Liver (tissue), 3 donors: ENCODE results near the gene CPA1.

ENCODE experiments used
- ATF3 ChIP-seq: IDR thresholded peaks from 2 replicates; pipeline ENCODE4 v1.6.1; 2016; ENCODE audit warnings: antibody characterized with exemption
- JUND ChIP-seq, 2 donors: IDR thresholded peaks; 2 replicates each; pipeline ENCODE4 v1.6.1; 2016; ENCODE audit warnings: antibody characterized with exemption in 2 of 2
- MAX ChIP-seq: IDR thresholded peaks from 2 replicates; pipeline ENCODE4 v1.6.1; 2016; ENCODE audit warnings: antibody characterized with exemption
- NR2F2 ChIP-seq: IDR thresholded peaks from 2 replicates; pipeline ENCODE4 v1.6.1; 2016; ENCODE audit warnings: antibody characterized with exemption
- RAD21 ChIP-seq, 2 donors: IDR thresholded peaks; 2 replicates each; pipeline ENCODE4 v1.6.1; 2016; ENCODE audit warnings: antibody characterized with exemption in 2 of 2, mild to moderate bottlenecking in 2 of 2
- SP1 ChIP-seq: IDR thresholded peaks from 2 replicates; pipeline ENCODE4 v1.6.1; 2018; ENCODE audit warnings: antibody characterized with exemption, mild to moderate bottlenecking
- TAF1 ChIP-seq: conservative IDR thresholded peaks from 2 replicates; pipeline ENCODE4 v1.6.1; 2016; ENCODE audit warnings: antibody characterized with exemption, mild to moderate bottlenecking
- YY1 ChIP-seq: IDR thresholded peaks from 2 replicates; pipeline ENCODE4 v1.6.1; 2016; ENCODE audit warnings: antibody characterized with exemption, mild to moderate bottlenecking
- TF ChIP-seq, protein P1 (sequence below): fragments of 150-350 bp; IDR thresholded peaks from 2 replicates; pipeline ENCODE4 v1.5.1; 2017; ENCODE audit warnings: improper control_type of control experiment, low read depth, low read length; ENCODE audit not compliant: missing input control
- TF ChIP-seq, protein P2 (sequence below): IDR thresholded peaks from 2 replicates; pipeline ENCODE4 v1.6.1; 2016; ENCODE audit warnings: antibody characterized with exemption, mild to moderate bottlenecking
- donor health status: healthy.
- donor health status: healthy.

GRCh38 chr7:130333832-130334231, 46.5 kb upstream of the CPA1 start:
- TF ChIP-seq, protein P1, sequence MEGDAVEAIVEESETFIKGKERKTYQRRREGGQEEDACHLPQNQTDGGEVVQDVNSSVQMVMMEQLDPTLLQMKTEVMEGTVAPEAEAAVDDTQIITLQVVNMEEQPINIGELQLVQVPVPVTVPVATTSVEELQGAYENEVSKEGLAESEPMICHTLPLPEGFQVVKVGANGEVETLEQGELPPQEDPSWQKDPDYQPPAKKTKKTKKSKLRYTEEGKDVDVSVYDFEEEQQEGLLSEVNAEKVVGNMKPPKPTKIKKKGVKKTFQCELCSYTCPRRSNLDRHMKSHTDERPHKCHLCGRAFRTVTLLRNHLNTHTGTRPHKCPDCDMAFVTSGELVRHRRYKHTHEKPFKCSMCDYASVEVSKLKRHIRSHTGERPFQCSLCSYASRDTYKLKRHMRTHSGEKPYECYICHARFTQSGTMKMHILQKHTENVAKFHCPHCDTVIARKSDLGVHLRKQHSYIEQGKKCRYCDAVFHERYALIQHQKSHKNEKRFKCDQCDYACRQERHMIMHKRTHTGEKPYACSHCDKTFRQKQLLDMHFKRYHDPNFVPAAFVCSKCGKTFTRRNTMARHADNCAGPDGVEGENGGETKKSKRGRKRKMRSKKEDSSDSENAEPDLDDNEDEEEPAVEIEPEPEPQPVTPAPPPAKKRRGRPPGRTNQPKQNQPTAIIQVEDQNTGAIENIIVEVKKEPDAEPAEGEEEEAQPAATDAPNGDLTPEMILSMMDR: no peak
- TF ChIP-seq MAX: no peak
- TF ChIP-seq NR2F2: no peak
- TF ChIP-seq YY1: no peak
- TF ChIP-seq ATF3: no peak
- no peak for TF ChIP-seq JUND (IDR thresholded peaks at IDR 0.05)
- TF ChIP-seq SP1: no peak
- TF ChIP-seq RAD21 (IDR thresholded peaks at IDR 0.05): no peak
- no peak for TF ChIP-seq TAF1
- TF ChIP-seq, protein P2, sequence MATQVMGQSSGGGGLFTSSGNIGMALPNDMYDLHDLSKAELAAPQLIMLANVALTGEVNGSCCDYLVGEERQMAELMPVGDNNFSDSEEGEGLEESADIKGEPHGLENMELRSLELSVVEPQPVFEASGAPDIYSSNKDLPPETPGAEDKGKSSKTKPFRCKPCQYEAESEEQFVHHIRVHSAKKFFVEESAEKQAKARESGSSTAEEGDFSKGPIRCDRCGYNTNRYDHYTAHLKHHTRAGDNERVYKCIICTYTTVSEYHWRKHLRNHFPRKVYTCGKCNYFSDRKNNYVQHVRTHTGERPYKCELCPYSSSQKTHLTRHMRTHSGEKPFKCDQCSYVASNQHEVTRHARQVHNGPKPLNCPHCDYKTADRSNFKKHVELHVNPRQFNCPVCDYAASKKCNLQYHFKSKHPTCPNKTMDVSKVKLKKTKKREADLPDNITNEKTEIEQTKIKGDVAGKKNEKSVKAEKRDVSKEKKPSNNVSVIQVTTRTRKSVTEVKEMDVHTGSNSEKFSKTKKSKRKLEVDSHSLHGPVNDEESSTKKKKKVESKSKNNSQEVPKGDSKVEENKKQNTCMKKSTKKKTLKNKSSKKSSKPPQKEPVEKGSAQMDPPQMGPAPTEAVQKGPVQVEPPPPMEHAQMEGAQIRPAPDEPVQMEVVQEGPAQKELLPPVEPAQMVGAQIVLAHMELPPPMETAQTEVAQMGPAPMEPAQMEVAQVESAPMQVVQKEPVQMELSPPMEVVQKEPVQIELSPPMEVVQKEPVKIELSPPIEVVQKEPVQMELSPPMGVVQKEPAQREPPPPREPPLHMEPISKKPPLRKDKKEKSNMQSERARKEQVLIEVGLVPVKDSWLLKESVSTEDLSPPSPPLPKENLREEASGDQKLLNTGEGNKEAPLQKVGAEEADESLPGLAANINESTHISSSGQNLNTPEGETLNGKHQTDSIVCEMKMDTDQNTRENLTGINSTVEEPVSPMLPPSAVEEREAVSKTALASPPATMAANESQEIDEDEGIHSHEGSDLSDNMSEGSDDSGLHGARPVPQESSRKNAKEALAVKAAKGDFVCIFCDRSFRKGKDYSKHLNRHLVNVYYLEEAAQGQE: no peak
